H9 (cell line): Measurements from ENCODE around the gene TBC1D24. TPM values are rescaled to one million over a fixed set of nuclear protein-coding genes. Genes with fewer than 3 reads are reported as not detected.
"Not testable (repeated sequence)": the region's sequence is repeated elsewhere in the genome, so short reads cannot be mapped to it uniquely, and the experiment has no call there.

Source experiments
- DNase-seq: peaks from one replicate; pipeline ENCODE4 v3.0.0-alpha.2; 2017
- H2AFZ ChIP-seq: one replicate; pipeline ENCODE4 v1.6.1; 2013; ENCODE audit warnings: mild to moderate bottlenecking, low read length, control low read depth, moderate library complexity
- H2AK5ac ChIP-seq: 2 replicates; pipeline ENCODE4 v1.6.1; 2013; ENCODE audit warnings: low read length, control low read depth, mixed read lengths; ENCODE audit not compliant: insufficient read length
- H2BK120ac ChIP-seq: one replicate; pipeline ENCODE4 v1.6.1; 2013; ENCODE audit warnings: low read depth, mild to moderate bottlenecking, low read length, control low read depth, inconsistent platforms; ENCODE audit not compliant: poor library complexity, severe bottlenecking
- H2BK12ac ChIP-seq: 2 replicates; pipeline ENCODE4 v1.6.1; 2013; ENCODE audit warnings: low read length, control low read depth, mixed read lengths, low read depth; ENCODE audit not compliant: insufficient read length
- H2BK15ac ChIP-seq: 2 replicates; pipeline ENCODE4 v1.6.1; 2013; ENCODE audit warnings: low read depth, low read length, control low read depth
- H2BK20ac ChIP-seq: one replicate; pipeline ENCODE4 v1.6.1; 2013; ENCODE audit warnings: low read depth, mild to moderate bottlenecking, low read length, control low read depth, inconsistent platforms; ENCODE audit not compliant: poor library complexity, severe bottlenecking
- H2BK5ac ChIP-seq: 2 replicates; pipeline ENCODE4 v1.6.1; 2013; ENCODE audit warnings: low read length, control low read depth, mixed read lengths; ENCODE audit not compliant: insufficient read length
- H3K14ac ChIP-seq: 2 replicates; pipeline ENCODE4 v1.6.1; 2013; ENCODE audit warnings: low read length, control low read depth; ENCODE audit not compliant: insufficient read depth
- H3K18ac ChIP-seq: 2 replicates; pipeline ENCODE4 v1.6.1; 2013; ENCODE audit warnings: low read depth, mild to moderate bottlenecking, mixed read lengths, low read length, control low read depth; ENCODE audit not compliant: insufficient read length
- H3K23ac ChIP-seq: 2 replicates; pipeline ENCODE4 v1.6.1; 2013; ENCODE audit warnings: low read length, control low read depth, mixed read lengths, low read depth; ENCODE audit not compliant: insufficient read length
- H3K23me2 ChIP-seq: 2 replicates; pipeline ENCODE4 v1.6.1; 2013; ENCODE audit warnings: low read depth, mild to moderate bottlenecking, mixed read lengths, low read length, control low read depth; ENCODE audit not compliant: insufficient read length, poor library complexity, severe bottlenecking
- H3K27ac ChIP-seq: 2 replicates; pipeline ENCODE4 v1.5.1; 2013; ENCODE audit warnings: low read length, control low read depth, mixed read lengths, low read depth; ENCODE audit not compliant: insufficient read length
- H3K27me3 ChIP-seq: 2 replicates; pipeline ENCODE4 v1.6.1; 2013; ENCODE audit warnings: low read length, control low read depth, inconsistent platforms; ENCODE audit not compliant: insufficient read depth
- H3K4ac ChIP-seq: 2 replicates; pipeline ENCODE4 v1.6.1; 2013; ENCODE audit warnings: low read depth, mild to moderate bottlenecking, control low read depth, inconsistent platforms, low read length, moderate library complexity
- H3K4me1 ChIP-seq: 2 replicates; pipeline ENCODE4 v1.6.1; 2013; ENCODE audit warnings: low read length, control low read depth, inconsistent platforms; ENCODE audit not compliant: insufficient read depth
- H3K4me2 ChIP-seq: 2 replicates; pipeline ENCODE4 v1.6.1; 2013; ENCODE audit warnings: low read length, control low read depth, mixed read lengths; ENCODE audit not compliant: insufficient read length, insufficient read depth
- H3K56ac ChIP-seq: 2 replicates; pipeline ENCODE4 v1.6.1; 2013; ENCODE audit warnings: low read depth, mild to moderate bottlenecking, mixed read lengths, low read length, control low read depth; ENCODE audit not compliant: insufficient read length
- H3K79me1 ChIP-seq: 2 replicates; pipeline ENCODE4 v1.6.1; 2013; ENCODE audit warnings: low read depth, mild to moderate bottlenecking, moderate library complexity, low read length, control low read depth, inconsistent platforms; ENCODE audit not compliant: insufficient read depth, poor library complexity, severe bottlenecking
- H3K79me2 ChIP-seq: 2 replicates; pipeline ENCODE4 v1.6.1; 2013; ENCODE audit warnings: low read length, control low read depth, inconsistent platforms; ENCODE audit not compliant: insufficient read depth
- H3K9ac ChIP-seq: 2 replicates; pipeline ENCODE4 v1.6.1; 2013; ENCODE audit warnings: low read length, control low read depth, mixed read lengths; ENCODE audit not compliant: insufficient read length; ENCODE audit errors: extremely low read depth
- H3K9me3 ChIP-seq: one replicate; pipeline ENCODE4 v1.6.1; 2013; ENCODE audit warnings: low read depth, low read length, inconsistent platforms; ENCODE audit not compliant: control insufficient read depth
- H3T11ph ChIP-seq: one replicate; pipeline ENCODE4 v1.6.1; 2013; ENCODE audit warnings: mild to moderate bottlenecking, low read length, control low read depth, inconsistent platforms
- H4K20me1 ChIP-seq: one replicate; pipeline ENCODE4 v1.6.1; 2013; ENCODE audit not compliant: control insufficient read depth, insufficient read length, insufficient read depth
- H4K5ac ChIP-seq: 2 replicates; pipeline ENCODE4 v1.6.1; 2013; ENCODE audit warnings: low read depth, mild to moderate bottlenecking, mixed read lengths, low read length, control low read depth; ENCODE audit not compliant: insufficient read length
- H4K8ac ChIP-seq: replicated peaks from 2 replicates; pipeline ENCODE4 v1.6.1; 2013; ENCODE audit warnings: low read length, control low read depth, mixed read lengths, low read depth; ENCODE audit not compliant: insufficient read length
- H4K91ac ChIP-seq: 2 replicates; pipeline ENCODE4 v1.6.1; 2013; ENCODE audit warnings: low read depth, mild to moderate bottlenecking, moderate library complexity, mixed read lengths, low read length, control low read depth; ENCODE audit not compliant: insufficient read length
- H3K27ac Mint-ChIP-seq, 3 experiments: 2 replicates in 2 of 3; 3 replicates in 1 of 3; pipeline ENCODE4 v1.8.0; 2020 to 2021; ENCODE audit warnings: mixed read lengths in 3 of 3, mild to moderate bottlenecking in 1 of 3, moderate library complexity in 1 of 3
- H3K27me3 Mint-ChIP-seq: 2 replicates; pipeline ENCODE4 v1.8.0; 2021; ENCODE audit warnings: low read depth, mild to moderate bottlenecking, moderate library complexity, mixed read lengths
- H3K36me3 Mint-ChIP-seq, 3 experiments: 2 replicates in 2 of 3; 3 replicates in 1 of 3; pipeline ENCODE4 v1.8.0; 2020 to 2021; ENCODE audit warnings: low read depth in 3 of 3, mixed read lengths in 3 of 3; ENCODE audit not compliant: insufficient read depth in 1 of 3
- H3K4me1 Mint-ChIP-seq, 2 experiments: 2 replicates each; pipeline ENCODE4 v1.8.0; 2020; ENCODE audit warnings: mixed read lengths in 2 of 2
- H3K4me3 Mint-ChIP-seq, 2 experiments: 2 replicates in 1 of 2; 3 replicates in 1 of 2; pipeline ENCODE4 v1.8.0; 2020 to 2021; ENCODE audit warnings: mild to moderate bottlenecking in 2 of 2, mixed read lengths in 2 of 2, moderate library complexity in 1 of 2
- H3K9me3 Mint-ChIP-seq, 2 experiments: 2 replicates in 1 of 2; 3 replicates in 1 of 2; pipeline ENCODE4 v1.8.0; 2020; ENCODE audit warnings: mild to moderate bottlenecking in 2 of 2, mixed read lengths in 2 of 2, moderate library complexity in 1 of 2
- CTCF ChIP-seq: fragments of 200-600 bp; sonication (generic); conservative IDR thresholded peaks from 3 replicates; pipeline ENCODE4 v1.8.0; 2021; ENCODE audit warnings: antibody characterized with exemption, mild to moderate bottlenecking
- WGBS: extraction: QIAGEN DNeasy Blood & Tissue Kit; methylation state at CpG from one replicate; pipeline ENCODE4 v1.1.7; 2013; ENCODE audit warnings: missing lambda C conversion rate, low lambda C conversion rate, mixed read lengths; ENCODE audit not compliant: insufficient read length; ENCODE audit errors: extremely low coverage; 5-methylcytosine and 5-hydroxymethylcytosine counted together
- total RNA-seq: library from RNA; stranded (reverse); gene quantifications from 2 replicates; pipeline ENCODE4 v1.2.1, GENCODE V29; 2021

The TBC1D24 gene
- total RNA-seq, 1 experiment from 2014 or later: 19.0 TPM

- H4K8ac ChIP-seq: no peak overlapping the region
- H3K4me1 ChIP-seq: no peaks in the 10 kb centered on the region
- H2AK5ac ChIP-seq: no peak overlapping the region
- H3K36me3 Mint-ChIP-seq: peaks cover 50 to 81% (median 76%) of the 10 kb centered on the region in 3 experiments; a peak in 6 of 7 replicates
- H3K27me3 ChIP-seq: no peaks in the 10 kb centered on the region
- no peak overlapping the region for H2AFZ ChIP-seq
- H3K27ac Mint-ChIP-seq: peak overlapping the region in 1 of 3 experiments; percentile 61; a peak in 1 of 7 replicates
- no peak overlapping the region for H4K91ac ChIP-seq
- no peaks in the 10 kb centered on the region for H3K9me3 Mint-ChIP-seq
- TF ChIP-seq CTCF: no peak
- no peak overlapping the region for H2BK5ac ChIP-seq
- H4K20me1 ChIP-seq: no peaks in the 10 kb centered on the region
- H3K79me2 ChIP-seq: no peaks in the 10 kb centered on the region
- no peak overlapping the region for H3K56ac ChIP-seq
- H3K14ac ChIP-seq: no peak overlapping the region
- H3K27ac ChIP-seq: no peak overlapping the region
- no CpG with 5 or more reads among the region's 11 CpGs for WGBS
- H3K4me3 Mint-ChIP-seq: no peak overlapping the region; a peak in 1 of 5 replicates
- H3K27me3 Mint-ChIP-seq: no peaks in the 10 kb centered on the region
- H3K4me2 ChIP-seq: no peak overlapping the region
- no peak overlapping the region for H2BK120ac ChIP-seq
- no peak overlapping the region for H2BK20ac ChIP-seq
- no peak overlapping the region for H2BK12ac ChIP-seq
- no peak overlapping the region for H4K5ac ChIP-seq
- H3K18ac ChIP-seq: no peak overlapping the region
- DNase-seq: no peak
- no peaks in the 10 kb centered on the region for H3K4me1 Mint-ChIP-seq
- no peak overlapping the region for H3T11ph ChIP-seq
- H3K23ac ChIP-seq: no peak overlapping the region
- no peak overlapping the region for H3K4ac ChIP-seq
- H2BK15ac ChIP-seq: no peak overlapping the region
- H3K9me3 ChIP-seq: no peaks in the 10 kb centered on the region
- no peaks in the 10 kb centered on the region for H3K23me2 ChIP-seq
- no peaks in the 10 kb centered on the region for H3K79me1 ChIP-seq
- no peak overlapping the region for H3K9ac ChIP-seq
These were observed 35.3 kb upstream of the TBC1D24 start for GRCh38 chr16:2439598-2439997.

DNA sequence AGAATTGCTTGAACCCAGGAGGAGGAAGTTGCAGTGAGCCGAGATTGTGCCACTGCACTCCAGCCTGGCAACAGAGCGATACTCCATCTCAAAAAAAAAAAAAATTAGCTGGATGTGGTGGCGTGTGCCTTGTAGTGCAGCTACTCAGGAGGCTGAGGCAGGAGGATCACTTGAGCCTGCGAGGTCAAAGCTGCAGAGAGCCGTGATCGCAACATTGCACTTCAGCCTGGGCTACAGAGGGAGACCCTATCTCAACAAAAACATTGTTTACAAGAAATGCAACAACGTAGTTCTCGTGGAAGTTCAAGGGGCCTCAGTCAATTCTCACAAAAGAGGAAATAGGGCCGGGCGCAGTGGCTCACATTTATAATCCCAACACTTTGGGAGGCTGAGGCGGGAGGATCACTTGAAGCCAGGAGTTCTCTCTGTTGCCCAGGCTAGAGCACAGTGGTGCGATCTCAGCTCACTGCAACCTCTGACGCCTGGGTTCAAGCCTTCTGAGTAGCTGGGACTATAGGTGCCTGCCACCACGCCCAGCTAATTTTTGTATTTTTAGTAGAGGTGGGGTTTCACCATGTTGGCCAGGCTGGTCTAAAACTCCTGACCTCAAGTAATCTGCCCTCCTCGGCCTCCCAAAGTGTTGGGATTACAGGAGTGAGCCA is 33.7 kb upstream of the TBC1D24 start:
- not testable (repeated sequence) for H2AFZ ChIP-seq, H4K20me1 ChIP-seq, H3K4me2 ChIP-seq, H3K23me2 ChIP-seq, H2BK15ac ChIP-seq, H3K4me3 Mint-ChIP-seq, H3K9me3 ChIP-seq, H3K4me1 ChIP-seq, H2BK120ac ChIP-seq, H3K79me2 ChIP-seq, H3K4me1 Mint-ChIP-seq, H3K27ac Mint-ChIP-seq, H3K27me3 Mint-ChIP-seq, H3K4ac ChIP-seq, H3K23ac ChIP-seq, H3K9ac ChIP-seq, H2AK5ac ChIP-seq, DNase-seq, H3T11ph ChIP-seq, H4K91ac ChIP-seq, H3K18ac ChIP-seq, H2BK20ac ChIP-seq, H3K27ac ChIP-seq, H3K79me1 ChIP-seq, H3K14ac ChIP-seq, H3K27me3 ChIP-seq, H4K5ac ChIP-seq, H2BK5ac ChIP-seq, H2BK12ac ChIP-seq, H3K56ac ChIP-seq, H3K9me3 Mint-ChIP-seq, H4K8ac ChIP-seq
- no CpG with 5 or more reads among the region's 15 CpGs for WGBS
- peaks cover 50 to 85% (median 77%) of the 10 kb centered on the region in 3 experiments; a peak in 6 of 7 replicates for H3K36me3 Mint-ChIP-seq
